ENCODE measurements around the gene PTGFRN.

PTGFRN gene

GRCh38 chr1:117038236-117038635, 128.5 kb downstream of the PTGFRN start:
- Histone ChIP-seq H3K4me1 (ENCODE audit: control insufficient read depth, insufficient read depth, low read length, poor library complexity, severe bottlenecking) (no peaks in the 10 kb centered on the region), H3K27ac (ENCODE audit: insufficient read depth, low read length, poor library complexity, severe bottlenecking) (no peak overlapping the region), H3K9me3 (ENCODE audit: control insufficient read depth, low read length) (no peaks in the 10 kb centered on the region), H3K4me3 (ENCODE audit: insufficient read depth, low read depth, low read length, poor library complexity, severe bottlenecking) (no peak overlapping the region), H3K27me3 (replicated peaks; ENCODE audit: control insufficient read depth, insufficient read depth, low read length, poor library complexity, severe bottlenecking) (no peaks in the 10 kb centered on the region), H3K36me3 (ENCODE audit: control insufficient read depth, insufficient read depth, low read length) (no peaks in the 10 kb centered on the region)
- no peak for DNase-seq
